ENCODE measurements around the gene UBQLNL.

DNA sequence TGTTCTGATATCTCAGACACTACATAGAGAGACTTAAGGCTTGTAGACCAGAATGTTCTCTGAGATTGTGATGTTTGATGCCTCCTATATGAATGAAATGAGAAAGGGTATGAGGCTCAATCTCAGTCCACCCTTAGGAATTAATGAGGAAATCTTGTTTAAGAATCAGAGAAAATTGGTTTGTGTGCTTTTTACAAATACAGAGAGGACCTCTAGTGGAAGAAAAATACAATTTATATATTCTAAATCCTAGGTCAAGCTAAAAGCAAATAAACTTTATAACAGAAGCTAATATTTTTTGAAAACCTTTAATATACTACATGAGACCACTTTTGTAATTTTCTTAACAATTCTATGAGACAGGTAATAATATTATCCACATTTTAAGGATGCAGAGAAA lies 36.8 kb upstream of the UBQLNL start:
- TF ChIP-seq, protein P1, sequence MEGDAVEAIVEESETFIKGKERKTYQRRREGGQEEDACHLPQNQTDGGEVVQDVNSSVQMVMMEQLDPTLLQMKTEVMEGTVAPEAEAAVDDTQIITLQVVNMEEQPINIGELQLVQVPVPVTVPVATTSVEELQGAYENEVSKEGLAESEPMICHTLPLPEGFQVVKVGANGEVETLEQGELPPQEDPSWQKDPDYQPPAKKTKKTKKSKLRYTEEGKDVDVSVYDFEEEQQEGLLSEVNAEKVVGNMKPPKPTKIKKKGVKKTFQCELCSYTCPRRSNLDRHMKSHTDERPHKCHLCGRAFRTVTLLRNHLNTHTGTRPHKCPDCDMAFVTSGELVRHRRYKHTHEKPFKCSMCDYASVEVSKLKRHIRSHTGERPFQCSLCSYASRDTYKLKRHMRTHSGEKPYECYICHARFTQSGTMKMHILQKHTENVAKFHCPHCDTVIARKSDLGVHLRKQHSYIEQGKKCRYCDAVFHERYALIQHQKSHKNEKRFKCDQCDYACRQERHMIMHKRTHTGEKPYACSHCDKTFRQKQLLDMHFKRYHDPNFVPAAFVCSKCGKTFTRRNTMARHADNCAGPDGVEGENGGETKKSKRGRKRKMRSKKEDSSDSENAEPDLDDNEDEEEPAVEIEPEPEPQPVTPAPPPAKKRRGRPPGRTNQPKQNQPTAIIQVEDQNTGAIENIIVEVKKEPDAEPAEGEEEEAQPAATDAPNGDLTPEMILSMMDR (IDR thresholded peaks at IDR 0.05) = no peak
- no peak for TF ChIP-seq POLR2A (IDR thresholded peaks at IDR 0.05)

Measured in testis (tissue), 2 donors.